OCI-LY1 (cell line): ENCODE measurements around the gene ZNF438.

Experiments used
- CTCF ChIP-seq: fragments of 200-600 bp; sonication (generic), shearing (Covaris generic); IDR thresholded peaks from 2 replicates; pipeline ENCODE4 v1.5.1; 2017; ENCODE audit warnings: mild to moderate bottlenecking, antibody characterized with exemption, low read length, moderate library complexity, mixed read lengths
- EZH2 ChIP-seq: fragments of 200-600 bp; sonication (generic), shearing (Covaris generic); IDR thresholded peaks from 2 replicates; pipeline ENCODE4 v1.8.0; 2017; ENCODE audit warnings: borderline replicate concordance, mixed run types, mild to moderate bottlenecking, antibody characterized with exemption, low read length, moderate library complexity, mixed read lengths

DNA sequence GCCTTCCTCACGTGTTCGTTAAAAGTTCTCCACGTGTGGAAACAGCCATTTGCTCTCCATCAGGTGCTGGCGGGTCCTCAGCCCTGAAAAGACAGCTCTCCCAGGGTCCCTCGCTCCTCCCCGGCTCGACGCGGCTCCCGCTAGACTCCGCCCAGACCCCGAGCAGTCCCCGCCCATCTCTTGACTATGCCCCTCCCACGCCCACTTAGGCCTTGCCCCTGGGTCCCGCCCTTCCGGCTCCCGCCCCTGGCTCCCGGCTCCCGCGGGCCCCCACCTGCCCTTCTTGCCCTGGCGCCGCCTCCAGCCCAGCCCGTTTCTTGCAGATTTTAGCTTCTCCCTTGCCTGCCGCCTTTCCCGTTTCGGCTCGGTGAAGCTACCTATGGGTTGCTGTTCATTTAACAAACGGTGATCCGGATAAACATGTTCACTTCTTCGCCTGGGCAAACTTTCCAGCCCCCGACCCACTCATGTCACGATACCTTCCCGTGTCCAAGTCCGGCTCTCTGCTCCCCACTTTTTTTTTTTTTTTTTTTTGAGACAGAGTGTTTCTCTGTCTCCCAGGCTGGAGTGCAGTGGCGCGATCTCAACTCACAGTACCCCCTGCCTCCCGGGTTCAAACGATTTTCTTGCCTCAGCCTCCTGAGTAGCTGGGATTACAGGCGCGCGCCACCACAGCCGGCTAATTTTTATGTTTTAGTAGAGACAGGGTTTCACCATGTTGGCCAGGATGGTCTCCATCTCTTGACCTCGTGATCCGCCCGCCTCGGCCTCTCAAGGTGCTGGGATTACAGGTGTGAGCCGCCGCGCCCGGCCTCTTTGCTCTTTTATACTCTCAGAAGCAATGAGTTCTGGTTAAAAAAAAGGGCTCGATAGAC, 830 bp upstream of the ZNF438 start:
- TF ChIP-seq EZH2 = no peak
- TF ChIP-seq CTCF = no peak
